Left colon (tissue), 2 donors: ENCODE data around the gene SNX33. TPM values are rescaled to one million over a fixed set of nuclear protein-coding genes. Genes with fewer than 3 reads are reported as not detected.
A peak's percentile ranks its signal among the peaks of the same experiment; 100 is the strongest.

Experiments
- ATAC-seq: fragments of 200-7000 bp; cut with Tn5 transposase; one replicate; pipeline ENCODE4 v1.9.1; 2020; ENCODE audit warnings: mild to moderate bottlenecking, moderate library complexity
- DNase-seq, 2 donors: peaks; one replicate each; pipeline ENCODE4 v3.0.0-alpha.2; 2020
- intact Hi-C, 2 donors: fragments of 100-400 bp; cut with DNase I in 1 of 2; cut with micrococcal nuclease in 1 of 2; formaldehyde crosslinking; loops; one replicate each; pipeline versions ENCODE4 v1.11.2 to v1.14.0; 2022; cut with DNase I, micrococcal nuclease
- total RNA-seq, 2 donors: library from RNA; stranded (reverse); fragmentation: NEBNext Ultra II Directional; extraction: Animal tissue kit (Norgen Biotek cat#: 25700); gene quantifications; one replicate each; pipeline ENCODE4 v1.2.1, GENCODE V29; 2021
- donor health status: DM: no; HTN: no; CAD: no.
- donor health status: DM: yes; HTN: yes; CAD: no.

SNX33 gene
- total RNA-seq, 2 donors from 2014 or later: 24.3 to 29.3 TPM

DNA sequence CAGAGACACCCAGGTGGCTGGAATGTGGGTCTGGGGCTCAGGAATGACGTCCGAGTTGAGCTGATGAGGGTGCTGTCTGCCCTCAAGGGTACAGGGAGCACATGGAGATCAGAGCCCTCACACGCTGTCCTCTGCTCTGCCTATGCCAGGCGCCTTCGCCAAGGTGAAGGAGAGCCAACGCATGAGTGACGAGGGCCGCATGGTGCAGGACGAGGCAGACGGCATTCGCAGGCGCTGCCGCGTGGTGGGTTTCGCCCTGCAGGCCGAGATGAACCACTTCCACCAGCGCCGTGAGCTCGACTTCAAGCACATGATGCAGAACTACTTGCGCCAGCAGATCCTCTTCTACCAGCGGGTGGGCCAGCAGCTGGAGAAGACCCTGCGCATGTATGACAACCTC lies 9.1 kb downstream of the SNX33 start:
- intact Hi-C loops: no loop called here
- no peak for DNase-seq
- ATAC-seq: no peak

GRCh38 chr15:75659141-75659771 lies 11.5 kb downstream of the SNX33 start:
- intact Hi-C loops: no loop called here
- DNase-seq (no peak), ATAC-seq (no peak)

- intact Hi-C loops: no loop called here
- DNase-seq: no peak
Measured at GRCh38 chr15:75659928-75660645, 12.4 kb downstream of the SNX33 start.

DNA sequence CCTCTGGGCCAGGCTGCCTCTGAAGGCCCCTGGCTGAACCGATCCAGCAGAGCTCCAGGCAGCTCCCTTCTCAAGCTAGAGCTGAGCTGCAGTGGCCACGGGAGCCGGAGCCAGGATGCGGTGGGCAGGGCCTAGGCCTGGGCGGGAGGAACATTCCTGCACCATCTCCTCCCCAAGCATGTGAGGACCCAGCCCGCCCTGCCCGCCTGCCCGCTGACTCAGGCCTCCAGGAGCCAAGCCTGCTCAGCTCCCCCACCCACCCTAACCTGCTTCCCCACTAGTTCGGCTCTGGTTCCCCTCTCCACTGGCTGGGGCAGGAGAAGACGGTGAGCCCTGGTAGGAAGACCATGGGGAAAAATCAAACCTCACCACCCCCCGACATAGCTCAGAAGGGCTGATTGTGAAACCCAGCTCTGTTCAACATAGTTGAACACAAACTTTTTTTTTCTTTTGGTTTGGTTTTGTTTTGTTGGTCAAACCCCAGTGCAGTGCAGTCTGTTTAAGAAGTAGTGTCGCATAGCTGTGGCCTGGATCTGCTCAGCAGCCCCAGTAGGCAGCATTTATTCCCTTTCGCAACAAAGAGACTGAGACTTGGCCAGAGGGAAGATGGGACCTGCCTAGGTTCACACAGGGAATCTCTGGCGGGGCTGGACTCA lies 13.5 kb downstream of the SNX33 start:
- intact Hi-C loops: no loop called here
- DNase-seq (peak; percentile 64 to 87), ATAC-seq (peak; percentile 31)

More at GRCh38 chr15:75659928-75660645, 12.4 kb downstream of the SNX33 start:
- ATAC-seq: no peak

DNA sequence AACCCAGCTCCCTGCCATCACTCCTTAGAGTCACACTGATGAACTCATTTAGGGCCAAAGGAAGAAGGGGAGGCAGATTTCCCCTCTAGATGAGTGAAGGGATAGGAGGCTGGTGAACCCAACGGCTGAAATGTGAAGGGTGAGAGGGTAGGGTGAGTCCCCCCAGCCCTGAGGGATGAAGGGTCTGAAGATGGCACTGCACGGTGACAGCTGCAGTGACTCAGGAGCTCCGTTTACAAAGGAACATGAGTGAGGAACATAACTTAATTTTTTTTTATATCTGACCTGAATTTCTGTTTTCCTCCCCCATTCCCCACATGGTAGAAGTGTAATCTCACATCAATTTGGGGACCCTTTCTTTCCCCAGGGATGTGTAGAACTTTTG lies 14.0 kb downstream of the SNX33 start:
- DNase-seq (no peak), ATAC-seq (no peak)
- intact Hi-C loops: no loop called here

GRCh38 chr15:75662823-75663519 lies 15.3 kb downstream of the SNX33 start:
- ATAC-seq (no peak), DNase-seq (no peak)
- intact Hi-C loops: no loop called here

DNA sequence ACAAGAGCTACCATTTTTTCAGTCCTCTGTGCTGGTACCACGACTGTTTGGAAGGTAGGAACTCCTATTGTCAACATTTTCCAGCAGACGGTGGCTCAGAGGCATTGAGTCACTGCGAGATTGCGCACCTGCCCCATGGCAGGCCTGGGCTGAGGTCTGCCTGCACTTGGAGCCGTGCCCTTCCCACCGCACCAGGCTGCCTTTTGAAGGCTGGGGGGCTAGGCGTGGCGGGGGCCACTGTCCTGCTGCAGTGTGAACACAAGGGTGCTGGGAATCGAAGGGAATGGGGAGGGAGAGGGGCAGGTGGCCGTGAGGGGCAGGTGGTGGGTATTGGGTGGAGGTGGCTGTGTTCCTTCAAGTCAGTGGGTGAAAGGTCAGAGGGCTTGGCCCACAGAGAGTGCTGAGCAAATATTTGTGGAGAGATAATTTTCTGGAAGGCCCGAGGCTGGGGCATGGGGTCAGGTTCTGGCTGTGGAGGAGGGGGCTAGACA lies 16.3 kb downstream of the SNX33 start:
- ATAC-seq: peak; percentile 37
- intact Hi-C loops: no loop called here
- no peak for DNase-seq

GRCh38 chr15:75666823-75667501 lies 19.2 kb downstream of the SNX33 start:
- intact Hi-C loops: no loop called here
- ATAC-seq (peak; percentile 59), DNase-seq (peak; percentile 59 to 80)

- intact Hi-C loops: no loop called here
- no peak for DNase-seq
- no peak for ATAC-seq
Measured at GRCh38 chr15:75669191-75669878, 21.6 kb downstream of the SNX33 start.

- intact Hi-C loops: no loop called here
- ATAC-seq (no peak), DNase-seq (no peak)
Measured at GRCh38 chr15:75669879-75670212, 22.1 kb downstream of the SNX33 start.

GRCh38 chr15:75671730-75672602 lies 24.3 kb downstream of the SNX33 start:
- intact Hi-C loops: no loop called here
- DNase-seq: no peak
- ATAC-seq: no peak

DNA sequence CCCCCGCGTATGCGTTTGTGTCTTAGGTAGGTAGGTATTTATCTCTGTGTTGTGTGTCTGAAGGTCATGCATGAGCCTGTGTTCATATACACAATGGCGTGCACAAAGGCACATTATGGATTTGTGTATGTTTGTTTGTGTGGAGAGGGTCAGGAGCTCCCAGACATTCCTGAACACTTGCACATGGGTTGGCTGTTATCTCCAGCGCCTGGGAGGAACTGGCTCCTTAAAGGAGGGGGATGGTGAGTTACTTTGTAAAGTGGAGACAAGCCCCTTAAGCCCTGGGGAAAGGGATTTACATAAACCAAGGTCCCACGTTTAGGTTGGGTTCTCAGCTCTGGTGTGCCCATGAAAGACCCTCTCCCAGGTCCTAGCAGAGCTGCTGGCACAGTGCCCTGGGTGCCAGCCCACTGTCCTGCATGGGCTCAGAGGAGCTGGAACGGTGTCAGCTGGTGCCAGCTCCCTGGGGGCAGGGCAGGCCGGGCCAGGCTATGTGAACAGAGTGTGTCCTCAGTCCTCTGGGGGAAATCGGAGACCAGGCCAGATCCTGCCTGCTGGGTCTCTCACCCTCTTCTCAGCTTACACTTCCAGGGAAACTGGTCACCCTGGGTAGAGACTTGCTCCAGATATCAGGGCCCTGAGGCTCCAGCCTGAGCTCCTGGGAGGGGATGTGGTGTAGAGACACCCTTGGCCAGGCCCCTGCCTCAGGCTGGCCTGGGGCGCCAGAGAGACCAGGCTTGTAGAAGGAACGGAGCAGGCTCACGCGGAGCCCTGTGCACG lies 25.1 kb downstream of the SNX33 start:
- DNase-seq (no peak), ATAC-seq (no peak)
- intact Hi-C loops: no loop called here

GRCh38 chr15:75673426-75674235 lies 25.9 kb downstream of the SNX33 start:
- intact Hi-C loops: no loop called here
- DNase-seq: peak; percentile 59 to 78
- ATAC-seq: no peak

- ATAC-seq (no peak), DNase-seq (no peak)
- intact Hi-C loops: no loop called here
Measured at GRCh38 chr15:75674366-75674765, 26.7 kb downstream of the SNX33 start.

- ATAC-seq (no peak), DNase-seq (no peak)
- intact Hi-C loops: loop anchor here in 1 of 2 donors (5.0 kb wide), 1 partner anchor 43 kb away; no protein-coding TSS in a partner anchor
Measured at GRCh38 chr15:75675579-75676404, 28.1 kb downstream of the SNX33 start.
